NAMALWA (cell line): ENCODE data around the gene PIP4K2A.

Source experiments
- DNase-seq: peaks from one replicate; pipeline ENCODE4 v3.0.0-alpha.2; 2015; ENCODE audit warnings: low spot score

Gene PIP4K2A

GRCh38 chr10:22599048-22599561 lies 115.3 kb downstream of the PIP4K2A start:
- peak; percentile 24 for DNase-seq

- DNase-seq = no peak
Measured at GRCh38 chr10:22598478-22598877, 115.9 kb downstream of the PIP4K2A start.

DNA sequence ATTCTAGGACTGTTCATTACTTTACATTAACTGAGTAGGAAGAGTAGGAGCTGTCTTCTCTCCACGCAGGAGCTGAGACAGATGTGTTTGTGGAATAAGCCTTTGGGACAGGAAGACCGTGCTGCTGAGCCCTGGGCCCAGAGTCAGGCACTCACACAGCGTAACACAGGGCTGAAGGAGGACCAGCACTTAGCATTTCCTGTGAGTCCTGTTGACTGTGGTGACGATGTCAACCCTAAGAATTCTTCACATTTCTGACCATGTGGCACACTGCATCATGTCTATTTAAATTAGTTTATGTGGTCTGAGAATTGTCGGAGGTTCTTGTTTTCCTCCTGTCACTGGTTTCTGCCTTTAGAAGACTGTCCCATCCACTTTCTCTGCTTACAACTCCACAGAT lies 117.2 kb downstream of the PIP4K2A start:
- no peak for DNase-seq

DNA sequence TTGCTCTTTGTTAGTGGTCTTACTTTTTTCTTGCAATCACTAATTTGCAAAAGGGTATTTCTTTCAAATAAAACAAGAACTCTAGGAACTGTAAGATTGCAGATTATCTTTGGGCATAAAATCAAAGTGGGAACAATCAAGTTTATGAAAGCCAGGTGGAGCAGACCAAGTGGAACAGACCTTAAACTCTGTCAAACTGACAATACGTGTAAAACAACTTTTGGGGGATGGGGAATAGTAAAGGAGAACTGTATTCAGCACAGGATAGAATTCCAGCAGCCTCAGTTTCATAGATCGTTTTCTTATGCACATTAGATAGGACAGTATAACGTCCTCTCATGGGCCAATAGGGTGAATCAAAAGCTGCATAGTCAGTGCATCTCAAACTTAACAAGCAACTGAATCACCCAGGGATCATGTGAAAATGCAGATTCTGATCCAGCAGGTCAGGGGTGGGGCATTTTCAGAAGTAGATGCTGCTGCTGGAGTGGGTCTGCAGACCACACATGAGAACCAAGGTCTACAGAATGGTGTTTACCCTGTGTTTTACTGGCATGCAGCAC lies 120.7 kb downstream of the PIP4K2A start:
- no peak for DNase-seq

DNA sequence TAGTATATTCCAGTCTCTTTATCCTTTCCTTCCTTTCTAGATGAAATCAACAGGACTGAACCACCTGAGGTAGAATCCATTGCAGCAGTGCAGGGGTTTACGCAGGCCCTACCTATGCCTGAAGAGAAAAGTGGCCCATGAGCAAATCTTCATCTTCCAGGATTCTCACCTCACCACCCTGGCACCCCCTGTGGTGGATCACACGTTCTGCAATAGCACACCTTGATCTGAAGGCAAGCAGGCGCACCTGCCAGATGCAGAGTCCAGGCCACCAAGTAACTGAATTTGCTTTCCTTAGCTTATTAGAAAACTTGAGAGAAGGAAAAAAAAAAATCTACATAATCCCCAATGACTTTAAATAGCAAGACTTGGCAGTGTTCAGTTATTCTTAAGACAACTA lies 121.4 kb downstream of the PIP4K2A start:
- DNase-seq = no peak

GRCh38 chr10:22589851-22590514 lies 124.4 kb downstream of the PIP4K2A start:
- DNase-seq = no peak

GRCh38 chr10:22588462-22588861 lies 125.9 kb downstream of the PIP4K2A start:
- no peak for DNase-seq

DNA sequence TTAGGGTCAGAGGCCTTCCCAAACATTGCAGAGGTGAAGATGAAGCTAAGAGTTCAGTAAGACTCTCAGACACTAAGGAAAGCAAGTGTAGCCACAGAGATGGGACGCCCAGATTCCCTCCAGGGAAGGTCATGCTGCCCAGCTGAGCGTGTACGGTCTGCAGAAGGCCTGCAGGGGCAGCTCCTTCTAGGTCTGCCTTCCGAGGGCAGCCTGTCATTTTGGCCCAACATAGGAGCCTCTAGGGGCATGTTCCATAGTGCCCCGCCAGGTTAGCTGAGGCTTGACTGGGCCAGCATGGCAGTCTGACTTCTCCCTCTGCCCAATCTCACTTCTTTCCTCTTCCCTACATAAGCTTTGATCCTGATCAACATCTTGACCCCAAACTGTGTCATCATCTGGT lies 130.7 kb downstream of the PIP4K2A start:
- DNase-seq = no peak

DNA sequence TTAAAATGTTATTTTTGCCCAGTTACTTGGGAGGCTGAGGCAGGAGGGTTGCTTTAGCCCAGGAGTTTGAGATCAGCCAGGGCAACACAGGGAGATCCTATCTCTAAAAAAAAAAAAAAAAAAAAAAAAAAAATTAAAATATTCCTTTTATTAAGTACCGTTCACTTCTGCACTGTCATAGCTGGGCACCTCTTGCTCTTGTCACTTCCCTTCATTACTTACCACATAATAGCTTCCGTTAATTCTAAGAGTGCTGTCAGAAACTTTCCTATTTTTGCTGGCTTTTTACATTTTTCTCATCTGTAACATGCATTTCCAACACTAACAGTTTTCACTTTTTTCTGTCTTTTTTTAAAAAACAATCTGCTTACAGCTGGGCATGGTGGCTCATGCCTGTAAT lies 132.9 kb downstream of the PIP4K2A start:
- no peak for DNase-seq

GRCh38 chr10:22580711-22581110 lies 133.7 kb downstream of the PIP4K2A start:
- DNase-seq = no peak

DNA sequence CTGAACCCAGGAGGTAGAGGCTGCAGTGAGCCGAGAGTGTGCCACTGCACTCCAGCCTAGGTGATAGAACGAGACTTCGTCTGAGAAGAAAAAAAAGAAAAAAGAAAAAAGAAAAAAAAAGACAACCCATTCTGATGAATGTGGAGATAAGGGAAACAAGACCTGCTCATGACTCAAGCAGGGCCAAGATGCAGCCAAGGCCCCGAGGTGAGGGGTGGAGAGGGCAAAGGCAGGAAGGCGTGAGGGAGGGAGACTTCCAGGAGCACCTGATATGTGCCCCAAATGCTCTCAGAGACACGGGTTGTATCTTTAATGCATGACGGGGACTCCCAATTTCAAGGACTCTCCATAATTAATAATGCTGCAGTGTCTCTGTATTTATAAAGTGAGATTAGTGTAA lies 134.6 kb downstream of the PIP4K2A start:
- DNase-seq = no peak

- peak; percentile 36 for DNase-seq
Measured at GRCh38 chr10:22573820-22574569, 140.4 kb downstream of the PIP4K2A start.

DNA sequence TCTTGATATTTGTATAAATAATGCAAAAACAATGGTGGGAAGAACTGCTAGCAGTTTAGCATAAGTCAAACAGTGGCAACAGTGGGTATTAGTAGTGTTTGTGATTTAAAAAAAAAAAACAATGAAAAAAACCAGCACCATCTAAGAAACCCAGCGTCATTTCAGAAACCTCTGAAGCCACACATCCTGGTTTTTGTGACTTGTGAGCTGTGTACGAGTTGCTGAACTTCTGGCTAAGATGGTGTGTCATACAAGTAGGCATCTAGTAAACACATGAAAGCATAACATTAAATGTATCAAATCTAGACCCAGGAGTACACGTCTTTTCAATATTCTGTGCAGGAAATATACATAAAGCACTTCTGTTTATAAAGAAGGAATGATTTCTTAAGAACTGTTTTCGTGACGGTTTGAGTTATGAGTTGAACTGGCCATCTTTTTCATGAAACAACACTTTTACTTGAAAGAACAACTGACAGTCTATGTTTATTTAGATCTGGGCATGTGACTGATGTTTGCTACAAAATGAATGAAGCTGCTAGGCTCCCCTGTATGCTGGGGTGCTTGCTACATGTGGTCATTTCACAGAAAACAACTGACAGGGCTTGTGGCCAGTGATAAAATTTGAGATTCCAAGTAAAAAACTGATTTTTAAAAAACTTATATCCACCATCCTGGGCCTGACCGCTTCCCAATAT lies 143.5 kb downstream of the PIP4K2A start:
- no peak for DNase-seq

GRCh38 chr10:22570234-22570633 lies 144.1 kb downstream of the PIP4K2A start:
- DNase-seq = no peak

- no peak for DNase-seq
Measured at GRCh38 chr10:22568928-22569327, 145.4 kb downstream of the PIP4K2A start.

DNA sequence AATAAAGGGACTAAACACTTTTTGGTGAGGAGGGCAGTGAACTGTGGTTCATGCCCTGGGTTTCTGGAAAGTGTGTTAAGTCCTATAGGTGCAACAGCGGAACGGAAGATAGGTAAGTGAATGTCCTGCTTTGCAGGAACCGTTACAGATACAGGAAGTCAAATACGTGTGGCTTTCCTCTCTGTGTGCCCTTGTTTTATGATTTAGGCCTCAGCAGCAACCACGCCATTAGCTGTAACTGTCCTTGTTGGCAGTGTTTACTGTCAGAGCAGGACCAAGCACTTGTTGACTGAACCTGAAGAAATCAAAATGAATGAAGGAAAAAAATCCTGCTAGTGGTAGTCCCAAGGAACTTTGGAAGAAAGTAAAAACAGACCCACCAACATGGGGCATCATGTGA lies 150.3 kb downstream of the PIP4K2A start:
- DNase-seq = no peak

GRCh38 chr10:22561909-22562308 lies 152.5 kb downstream of the PIP4K2A start:
- no peak for DNase-seq

DNA sequence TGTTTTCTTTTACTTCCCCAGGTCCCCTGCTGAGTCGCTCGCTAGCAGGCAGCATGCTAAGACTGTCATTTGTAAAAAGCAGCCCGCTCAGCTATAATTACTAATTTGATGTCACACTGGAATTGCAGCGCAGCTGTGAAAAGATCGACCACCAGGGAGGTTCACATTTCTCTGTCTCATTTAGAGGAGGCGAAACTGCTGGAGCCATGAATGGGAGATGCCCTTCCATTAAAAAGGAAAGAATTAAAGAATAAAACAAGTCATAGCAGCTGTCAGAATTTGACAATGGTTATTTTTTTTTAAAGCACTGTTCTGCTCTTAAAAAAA lies 153.5 kb downstream of the PIP4K2A start:
- no peak for DNase-seq

GRCh38 chr10:22560096-22560912 lies 154.1 kb downstream of the PIP4K2A start:
- no peak for DNase-seq

GRCh38 chr10:22557321-22557720 lies 157.1 kb downstream of the PIP4K2A start:
- no peak for DNase-seq

DNA sequence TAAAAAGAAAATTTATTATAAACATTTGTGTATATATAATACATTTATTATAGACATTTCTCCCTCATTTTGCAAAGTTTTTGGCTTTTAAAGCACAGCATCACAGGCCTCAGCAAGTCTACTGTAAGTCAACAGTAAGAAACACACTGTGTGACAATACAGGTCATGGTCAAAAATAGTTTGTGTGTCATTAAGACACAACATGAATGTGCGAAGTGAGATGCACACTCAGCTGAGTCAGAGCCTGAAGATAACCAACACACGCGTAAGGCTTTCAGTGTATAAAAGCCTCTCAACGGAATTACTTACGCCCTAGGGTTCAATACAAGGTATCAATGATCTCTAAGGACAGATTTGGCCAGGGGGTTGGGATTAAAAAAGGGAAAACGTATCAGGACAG lies 157.6 kb downstream of the PIP4K2A start:
- DNase-seq = no peak
